PFSK-1 (cell line): ENCODE data around the gene FERMT2.

ENCODE experiments used
- POLR2AphosphoS5 ChIP-seq: IDR thresholded peaks from 2 replicates; pipeline ENCODE4 v1.6.1; 2012; ENCODE audit warnings: low read depth, mild to moderate bottlenecking, control low read depth, low read length, moderate library complexity
- REST ChIP-seq, 2 experiments: IDR thresholded peaks; 2 replicates each; pipeline versions ENCODE4 v1.6.1 to v1.8.0; 2011 to 2012; ENCODE audit warnings: low read depth in 2 of 2, low read length in 2 of 2, control low read depth in 1 of 2, inconsistent platforms in 1 of 2, mild to moderate bottlenecking in 1 of 2, moderate library complexity in 1 of 2; ENCODE audit not compliant: insufficient read depth in 1 of 2
- TAF1 ChIP-seq: IDR thresholded peaks from 2 replicates; pipeline ENCODE4 v1.6.1; 2012; ENCODE audit warnings: low read length, control low read depth, borderline replicate concordance; ENCODE audit not compliant: insufficient read depth

DNA sequence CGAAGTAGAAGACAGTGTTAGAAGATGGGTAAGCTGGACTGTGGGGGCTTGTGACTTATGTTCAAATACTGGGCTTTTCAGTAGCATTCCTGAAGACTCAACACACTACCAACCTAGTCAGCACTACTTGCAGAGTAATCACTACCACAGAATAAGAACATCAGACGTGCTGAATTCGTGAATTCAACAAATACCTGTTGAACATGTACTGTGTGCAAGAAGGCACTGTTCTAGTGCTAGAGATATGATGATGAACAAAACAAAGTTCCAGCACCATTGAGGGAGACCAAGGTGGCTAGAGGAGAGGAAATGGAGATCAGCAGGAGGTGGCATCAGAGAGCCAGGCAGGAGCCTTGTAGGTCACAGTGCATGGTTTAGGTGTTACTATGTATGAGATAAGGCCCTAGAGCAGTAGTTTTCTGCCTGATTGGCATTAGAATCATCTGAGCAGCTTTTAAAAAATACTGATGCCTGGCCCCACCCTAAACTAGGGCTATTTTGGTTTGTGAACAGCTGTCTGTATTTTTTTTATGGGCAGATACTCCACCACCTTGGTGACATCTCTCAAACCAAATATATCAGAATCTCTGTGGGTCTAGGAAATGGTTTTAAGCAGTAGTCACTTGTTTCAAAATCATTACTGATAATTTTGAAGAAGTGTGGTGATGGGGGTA, 26.8 kb downstream of the FERMT2 start:
- TF ChIP-seq POLR2AphosphoS5, result no peak
- no peak for TF ChIP-seq REST (IDR thresholded peaks at IDR 0.05; ENCODE audit: insufficient read depth in 1 of 2, low read depth in 2 of 2, low read length in 2 of 2)
- TF ChIP-seq TAF1, result no peak
